HG02571 (cell line): ENCODE data around the gene TTC38.

Source experiments
- ATAC-seq: cut with Tn5 transposase; IDR thresholded peaks from one replicate; pipeline ENCODE4 v1.9.1; 2021; ENCODE audit warnings: mild to moderate bottlenecking, moderate library complexity; ENCODE audit not compliant: unreplicated experiment

Gene TTC38

GRCh38 chr22:46276563-46276962, 8.8 kb downstream of the TTC38 start:
- ATAC-seq: no peak

- ATAC-seq: no peak
Measured at GRCh38 chr22:46278656-46279645, 11.1 kb downstream of the TTC38 start.

GRCh38 chr22:46280063-46280817, 12.4 kb downstream of the TTC38 start:
- no peak for ATAC-seq

- ATAC-seq: no peak
Measured at GRCh38 chr22:46280999-46281623, 13.3 kb downstream of the TTC38 start.

GRCh38 chr22:46281866-46282678, 14.3 kb downstream of the TTC38 start:
- ATAC-seq: no peak

- no peak for ATAC-seq
Measured at GRCh38 chr22:46286006-46286405, 18.2 kb downstream of the TTC38 start.

GRCh38 chr22:46286941-46287872, 19.4 kb downstream of the TTC38 start:
- ATAC-seq: no peak

- ATAC-seq: no peak
Measured at GRCh38 chr22:46287873-46288751, 20.3 kb downstream of the TTC38 start.

- ATAC-seq: no peak
Measured at GRCh38 chr22:46288846-46289243, 21.0 kb downstream of the TTC38 start.

- ATAC-seq: no peak
Measured at GRCh38 chr22:46289244-46289891, 21.6 kb downstream of the TTC38 start.

- ATAC-seq: no peak
Measured at GRCh38 chr22:46290121-46290842, 22.5 kb downstream of the TTC38 start.

GRCh38 chr22:46290843-46291785, 23.3 kb downstream of the TTC38 start:
- no peak for ATAC-seq

- ATAC-seq: no peak
Measured at GRCh38 chr22:46292173-46292572, 24.4 kb downstream of the TTC38 start.

- ATAC-seq: no peak
Measured at GRCh38 chr22:46292732-46293131, 24.9 kb downstream of the TTC38 start.

GRCh38 chr22:46293577-46294260, 25.9 kb downstream of the TTC38 start:
- ATAC-seq: no peak

- ATAC-seq: no peak
Measured at GRCh38 chr22:46294784-46295183, 27.0 kb downstream of the TTC38 start.
